Parathyroid adenoma (tissue), 2 donors: ENCODE data around the gene IL6ST.

Experiments used
- H2AFZ ChIP-seq: fragments of 300-600 bp; sonication (generic); one replicate; pipeline ENCODE4 v1.7.0; 2017; ENCODE audit warnings: antibody characterized with exemption, mild to moderate bottlenecking
- H3K27ac ChIP-seq: fragments of 300-600 bp; sonication (generic); one replicate; pipeline ENCODE4 v1.7.0; 2017
- H3K27me3 ChIP-seq: fragments of 300-600 bp; sonication (generic); one replicate; pipeline ENCODE4 v1.7.0; 2017; ENCODE audit warnings: low read length; ENCODE audit not compliant: control insufficient read depth, insufficient read depth
- H3K36me3 ChIP-seq: fragments of 300-600 bp; sonication (generic); one replicate; pipeline ENCODE4 v1.7.0; 2017; ENCODE audit warnings: low read length; ENCODE audit not compliant: control insufficient read depth, insufficient read depth
- H3K4me1 ChIP-seq: fragments of 300-600 bp; sonication (generic); one replicate; pipeline ENCODE4 v1.7.0; 2017; ENCODE audit warnings: control low read depth
- H3K4me2 ChIP-seq: fragments of 300-600 bp; sonication (generic); one replicate; pipeline ENCODE4 v1.7.0; 2017; ENCODE audit warnings: low read length
- H3K4me3 ChIP-seq: fragments of 300-600 bp; sonication (generic); one replicate; pipeline ENCODE4 v1.7.0; 2017; ENCODE audit warnings: low read depth, low read length
- H3K79me2 ChIP-seq: fragments of 300-600 bp; sonication (generic); one replicate; pipeline ENCODE4 v1.7.0; 2017; ENCODE audit warnings: control low read depth
- H3K9ac ChIP-seq: fragments of 300-600 bp; sonication (generic); one replicate; pipeline ENCODE4 v1.7.0; 2017; ENCODE audit warnings: mild to moderate bottlenecking
- H3K9me3 ChIP-seq: fragments of 300-600 bp; sonication (generic); one replicate; pipeline ENCODE4 v1.7.0; 2017; ENCODE audit warnings: low read length; ENCODE audit not compliant: control insufficient read depth
- CTCF ChIP-seq: fragments of 300-600 bp; sonication (generic); IDR thresholded peaks from one replicate; pipeline ENCODE4 v1.7.0; 2017; ENCODE audit warnings: antibody characterized with exemption, mild to moderate bottlenecking
- donor health status: primary hyperparathyroidism.

The IL6ST gene

GRCh38 chr5:55918087-55919035, 76.4 kb downstream of the IL6ST start:
- Histone ChIP-seq H3K9me3 (no peaks in the 10 kb centered on the region), H3K9ac (no peak overlapping the region), H3K36me3 (no peaks in the 10 kb centered on the region), H3K79me2 (no peaks in the 10 kb centered on the region), H3K4me3 (no peak overlapping the region), H3K4me2 (no peak overlapping the region), H2AFZ (no peak overlapping the region), H3K4me1 (no peaks in the 10 kb centered on the region), H3K27me3 (no peaks in the 10 kb centered on the region), H3K27ac (no peak overlapping the region)
- no peak for TF ChIP-seq CTCF

- no peak for TF ChIP-seq CTCF
- Histone ChIP-seq H3K9ac (no peak overlapping the region), H3K79me2 (no peaks in the 10 kb centered on the region), H2AFZ (no peak overlapping the region), H3K4me3 (no peak overlapping the region), H3K27ac (no peak overlapping the region), H3K27me3 (no peaks in the 10 kb centered on the region), H3K4me1 (no peaks in the 10 kb centered on the region), H3K9me3 (no peaks in the 10 kb centered on the region), H3K4me2 (no peak overlapping the region), H3K36me3 (no peaks in the 10 kb centered on the region)
Measured at GRCh38 chr5:55917402-55918086, 77.2 kb downstream of the IL6ST start.

DNA sequence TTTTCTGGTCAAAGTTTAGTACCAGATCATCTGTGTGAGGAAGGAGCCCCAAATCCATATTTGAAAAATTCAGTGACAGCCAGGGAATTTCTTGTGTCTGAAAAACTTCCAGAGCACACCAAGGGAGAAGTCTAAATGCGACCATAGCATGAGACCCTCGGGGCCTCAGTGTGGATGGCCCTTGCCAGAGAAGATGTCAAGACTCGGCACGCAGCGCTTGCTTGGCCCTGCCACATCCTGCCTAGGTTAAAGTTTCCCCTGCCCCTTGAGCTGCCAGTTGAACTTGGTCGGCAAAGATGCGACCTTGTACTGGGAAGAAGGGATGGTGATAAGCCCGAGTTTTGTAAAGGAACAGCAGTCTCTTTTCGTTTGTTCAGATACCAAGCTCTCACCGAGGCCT, 77.8 kb downstream of the IL6ST start:
- Histone ChIP-seq H3K4me3 (no peak overlapping the region), H2AFZ (no peak overlapping the region), H3K9me3 (no peaks in the 10 kb centered on the region), H3K27me3 (no peaks in the 10 kb centered on the region), H3K4me2 (no peak overlapping the region), H3K9ac (no peak overlapping the region), H3K79me2 (no peaks in the 10 kb centered on the region), H3K36me3 (no peaks in the 10 kb centered on the region), H3K27ac (no peak overlapping the region), H3K4me1 (no peaks in the 10 kb centered on the region)
- no peak for TF ChIP-seq CTCF

GRCh38 chr5:55915783-55916182, 79.0 kb downstream of the IL6ST start:
- Histone ChIP-seq H3K27me3 (no peaks in the 10 kb centered on the region), H3K9me3 (no peaks in the 10 kb centered on the region), H3K9ac (no peak overlapping the region), H3K27ac (no peak overlapping the region), H3K4me3 (no peak overlapping the region), H3K79me2 (no peaks in the 10 kb centered on the region), H3K4me1 (no peaks in the 10 kb centered on the region), H3K4me2 (no peak overlapping the region), H2AFZ (no peak overlapping the region), H3K36me3 (no peaks in the 10 kb centered on the region)
- TF ChIP-seq CTCF, result no peak
